Caco-2 (cell line): Measurements from ENCODE around the gene KIAA1958. TPM values are rescaled to one million over a fixed set of nuclear protein-coding genes. Genes with fewer than 3 reads are reported as not detected.

Source experiments
- BruUV-seq: library from RNA; stranded (reverse); fragments of 400-500 nt; replicated peaks from 2 replicates; lab custom pipeline; 2021; lab: Mats Ljungman, UMichigan
- CTCF ChIA-PET: fragments of 300-600 bp; sonication (Branson Sonifier 250); formaldehyde crosslinking; loops from one replicate; lab custom pipeline; 2022; ENCODE audit warnings: antibody characterized with exemption; lab: Charles Lee
- POLR2A ChIA-PET: fragments of 300-600 bp; sonication (Branson Sonifier 250); formaldehyde crosslinking; loops from one replicate; lab custom pipeline; 2022; ENCODE audit warnings: antibody characterized with exemption; lab: Charles Lee
- DNase-seq, 2 experiments: peaks; one replicate each; pipeline versions ENCODE4 v3.0.0 to v3.0.0-alpha.2; 2020 to 2022
- H3K27me3 ChIP-seq: replicated peaks from 2 replicates; pipeline ENCODE4 v1.6.0; 2011; ENCODE audit warnings: low read length; ENCODE audit not compliant: control insufficient read depth, insufficient read depth
- H3K36me3 ChIP-seq: 2 replicates; pipeline ENCODE4 v1.5.1; 2011; ENCODE audit warnings: low read length; ENCODE audit not compliant: control insufficient read depth, insufficient read depth
- H3K4me1 ChIP-seq: fragments of 250-450 bp; sonication (Bioruptor Pico); 2 replicates; pipeline ENCODE4 v1.5.1; 2020; ENCODE audit warnings: mild to moderate bottlenecking
- H3K4me3 ChIP-seq: 2 replicates; pipeline ENCODE4 v1.5.1; 2011; ENCODE audit warnings: low read depth, mild to moderate bottlenecking, control low read depth, low read length
- H3K9me3 ChIP-seq: fragments of 250-450 bp; sonication (Bioruptor Pico); 2 replicates; pipeline ENCODE4 v1.5.1; 2020; ENCODE audit warnings: mild to moderate bottlenecking, moderate library complexity
- H3K27ac Mint-ChIP-seq: one replicate; pipeline ENCODE4 v1.8.0; 2022; ENCODE audit warnings: mixed read lengths; ENCODE audit not compliant: unreplicated experiment
- H3K27me3 Mint-ChIP-seq: one replicate; pipeline ENCODE4 v1.8.0; 2022; ENCODE audit warnings: mixed read lengths; ENCODE audit not compliant: insufficient read depth, unreplicated experiment
- H3K36me3 Mint-ChIP-seq: one replicate; pipeline ENCODE4 v1.8.0; 2022; ENCODE audit warnings: mild to moderate bottlenecking, mixed read lengths; ENCODE audit not compliant: insufficient read depth, unreplicated experiment
- H3K4me1 Mint-ChIP-seq: one replicate; pipeline ENCODE4 v1.8.0; 2022; ENCODE audit warnings: low read depth, mixed read lengths; ENCODE audit not compliant: unreplicated experiment
- H3K4me3 Mint-ChIP-seq: one replicate; pipeline ENCODE4 v1.8.0; 2022; ENCODE audit warnings: mild to moderate bottlenecking, moderate library complexity, mixed read lengths; ENCODE audit not compliant: unreplicated experiment
- H3K9me3 Mint-ChIP-seq: one replicate; pipeline ENCODE4 v1.8.0; 2022; ENCODE audit warnings: mixed read lengths; ENCODE audit not compliant: unreplicated experiment
- intact Hi-C: fragments of 100-400 bp; cut with micrococcal nuclease; formaldehyde crosslinking; loops from one replicate; pipeline ENCODE4 v1.10.0; 2022; ENCODE audit not compliant: unreplicated experiment
- total RNA-seq: library from RNA; stranded (reverse); gene quantifications from 2 replicates; pipeline ENCODE4 v1.2.3, GENCODE V29; 2022
- TF ChIP-seq, protein P1 (sequence below), 2 experiments: fragments of 200-600 bp in 1 of 2; IDR thresholded peaks; 1 replicate in 1 of 2; 2 replicates in 1 of 2; pipeline versions ENCODE4 v1.5.1 to v1.8.0; 2011 to 2022; ENCODE audit warnings: antibody characterized with exemption in 1 of 2, control low read depth in 1 of 2, inconsistent platforms in 1 of 2, low read depth in 1 of 2, low read length in 1 of 2, mild to moderate bottlenecking in 1 of 2, moderate library complexity in 1 of 2; ENCODE audit not compliant: insufficient read depth in 1 of 2, severe bottlenecking in 1 of 2, unreplicated experiment in 1 of 2

Gene KIAA1958
- total RNA-seq, 1 experiment from 2014 or later, result 20.0 TPM

DNA sequence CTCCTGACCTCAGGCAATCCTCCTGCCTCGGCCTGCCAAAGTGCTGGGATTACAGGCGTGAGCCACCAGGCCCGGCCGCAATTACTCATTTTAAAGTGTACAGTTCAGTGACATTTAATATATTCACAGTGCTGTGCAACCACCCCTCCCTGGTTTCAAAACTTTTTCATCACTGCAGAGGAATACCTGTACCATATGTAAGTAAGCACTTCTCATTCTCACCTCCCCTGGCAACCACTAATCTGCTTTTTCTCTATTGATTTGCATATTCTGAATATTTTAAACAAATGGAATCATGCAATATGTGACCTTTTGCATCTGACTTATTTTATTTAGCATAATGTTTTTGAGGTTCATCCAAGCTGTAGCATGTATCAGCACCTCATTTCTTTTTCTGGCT is 21.3 kb upstream of the KIAA1958 start:
- intact Hi-C loops, result no loop called here
- no peaks in the 10 kb centered on the region for H3K36me3 ChIP-seq
- H3K36me3 Mint-ChIP-seq, result peaks cover 48% of the 10 kb centered on the region

DNA sequence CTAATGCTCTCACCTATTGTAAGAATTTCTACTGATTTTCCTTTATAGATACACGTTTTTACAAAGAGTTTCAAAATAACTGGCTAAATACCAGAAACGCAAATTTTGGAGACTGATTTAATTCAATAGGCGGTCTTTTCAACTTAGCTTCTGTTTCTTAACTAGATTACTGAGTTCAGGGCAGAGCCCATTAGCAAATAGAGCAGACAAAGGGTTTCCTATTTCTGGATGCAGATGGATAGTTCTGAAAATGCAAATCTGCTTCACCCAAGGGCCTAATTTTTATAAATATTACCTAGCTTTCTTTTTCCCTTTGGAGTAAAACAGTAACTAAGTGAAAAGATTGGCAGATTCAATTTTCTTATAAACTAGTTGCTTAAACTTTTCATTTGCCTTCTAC is 13.6 kb upstream of the KIAA1958 start:
- ChIA-PET CTCF (no interaction called here), POLR2A (interaction anchor here (0.5 kb wide), 1 partner anchor 28 kb away, joined by 5 read pairs; no protein-coding TSS in a partner anchor)
- Histone ChIP-seq H3K27me3 (no peaks in the 10 kb centered on the region), H3K4me1 (no peaks in the 10 kb centered on the region), H3K36me3 (peaks cover 2% of the 10 kb centered on the region; the same call in 1 of the 2 replicates), H3K9me3 (peaks cover 8% of the 10 kb centered on the region; the same call in 1 of the 2 replicates), H3K4me3 (no peak overlapping the region)
- no peaks in the 10 kb centered on the region for H3K4me1 Mint-ChIP-seq
- no peak overlapping the region for H3K27ac Mint-ChIP-seq
- no peak overlapping the region for H3K4me3 Mint-ChIP-seq
- no peaks in the 10 kb centered on the region for H3K27me3 Mint-ChIP-seq
- no TSS peak for BruUV-seq
- H3K9me3 Mint-ChIP-seq, result peaks cover 10% of the 10 kb centered on the region
- TF ChIP-seq, protein P1, sequence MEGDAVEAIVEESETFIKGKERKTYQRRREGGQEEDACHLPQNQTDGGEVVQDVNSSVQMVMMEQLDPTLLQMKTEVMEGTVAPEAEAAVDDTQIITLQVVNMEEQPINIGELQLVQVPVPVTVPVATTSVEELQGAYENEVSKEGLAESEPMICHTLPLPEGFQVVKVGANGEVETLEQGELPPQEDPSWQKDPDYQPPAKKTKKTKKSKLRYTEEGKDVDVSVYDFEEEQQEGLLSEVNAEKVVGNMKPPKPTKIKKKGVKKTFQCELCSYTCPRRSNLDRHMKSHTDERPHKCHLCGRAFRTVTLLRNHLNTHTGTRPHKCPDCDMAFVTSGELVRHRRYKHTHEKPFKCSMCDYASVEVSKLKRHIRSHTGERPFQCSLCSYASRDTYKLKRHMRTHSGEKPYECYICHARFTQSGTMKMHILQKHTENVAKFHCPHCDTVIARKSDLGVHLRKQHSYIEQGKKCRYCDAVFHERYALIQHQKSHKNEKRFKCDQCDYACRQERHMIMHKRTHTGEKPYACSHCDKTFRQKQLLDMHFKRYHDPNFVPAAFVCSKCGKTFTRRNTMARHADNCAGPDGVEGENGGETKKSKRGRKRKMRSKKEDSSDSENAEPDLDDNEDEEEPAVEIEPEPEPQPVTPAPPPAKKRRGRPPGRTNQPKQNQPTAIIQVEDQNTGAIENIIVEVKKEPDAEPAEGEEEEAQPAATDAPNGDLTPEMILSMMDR (IDR thresholded peaks at IDR 0.05; ENCODE audit: insufficient read depth in 1 of 2, low read depth in 1 of 2, low read length in 1 of 2, severe bottlenecking in 1 of 2, unreplicated experiment in 1 of 2), result no peak
- DNase-seq, result no peak
- peaks cover 76% of the 10 kb centered on the region for H3K36me3 Mint-ChIP-seq
- intact Hi-C loops, result no loop called here

More for the DNA sequence above, 21.3 kb upstream of the KIAA1958 start:
- Histone ChIP-seq H3K4me3 (no peak overlapping the region), H3K4me1 (no peaks in the 10 kb centered on the region), H3K27me3 (no peaks in the 10 kb centered on the region), H3K9me3 (no peaks in the 10 kb centered on the region)
- no peak overlapping the region for H3K4me3 Mint-ChIP-seq
- H3K4me1 Mint-ChIP-seq, result no peaks in the 10 kb centered on the region
- H3K27me3 Mint-ChIP-seq, result no peaks in the 10 kb centered on the region
- ChIA-PET POLR2A (no interaction called here), CTCF (no interaction called here)
- no peak overlapping the region for H3K27ac Mint-ChIP-seq
- TF ChIP-seq, protein P1 (IDR thresholded peaks at IDR 0.05; ENCODE audit: insufficient read depth in 1 of 2, low read depth in 1 of 2, low read length in 1 of 2, severe bottlenecking in 1 of 2, unreplicated experiment in 1 of 2), result no peak
- DNase-seq, result no peak
- no TSS peak for BruUV-seq
- H3K9me3 Mint-ChIP-seq, result peaks cover 9% of the 10 kb centered on the region

DNA sequence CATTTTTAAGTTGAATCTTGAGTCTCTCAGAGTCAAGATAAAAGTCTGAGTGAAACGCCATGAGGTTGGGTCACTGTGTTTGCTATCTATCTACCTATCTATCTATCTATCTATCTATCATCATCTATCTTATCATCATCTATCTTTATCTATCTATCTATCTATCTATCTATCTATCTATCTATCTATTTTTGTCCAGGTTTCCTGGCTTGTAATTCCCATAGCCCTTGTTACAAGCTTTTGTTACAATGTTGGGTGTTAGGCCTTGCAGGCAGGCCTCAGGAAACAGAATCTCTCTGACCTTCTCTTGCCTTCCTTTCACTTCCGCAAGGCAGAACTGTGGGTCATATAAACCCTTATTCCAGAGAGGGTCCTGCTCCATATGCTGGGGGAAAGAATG is 12.6 kb upstream of the KIAA1958 start:
- BruUV-seq, result no TSS peak
- CTCF ChIA-PET, result no interaction called here
- intact Hi-C loops, result no loop called here
- peaks cover 2% of the 10 kb centered on the region; the same call in 1 of the 2 replicates for H3K36me3 ChIP-seq
- H3K27me3 ChIP-seq, result no peaks in the 10 kb centered on the region
- H3K4me3 ChIP-seq, result no peak overlapping the region
- H3K4me1 ChIP-seq, result no peaks in the 10 kb centered on the region
- Mint-ChIP-seq H3K4me1 (no peaks in the 10 kb centered on the region), H3K27ac (no peak overlapping the region), H3K9me3 (peaks cover 10% of the 10 kb centered on the region), H3K27me3 (no peaks in the 10 kb centered on the region), H3K4me3 (no peak overlapping the region), H3K36me3 (peaks cover 72% of the 10 kb centered on the region)
- TF ChIP-seq, protein P1 (IDR thresholded peaks at IDR 0.05; ENCODE audit: insufficient read depth in 1 of 2, low read depth in 1 of 2, low read length in 1 of 2, severe bottlenecking in 1 of 2, unreplicated experiment in 1 of 2), result no peak
- no peak for DNase-seq
- POLR2A ChIA-PET, result no interaction called here
- H3K9me3 ChIP-seq, result peaks cover 13% of the 10 kb centered on the region; the same call in 1 of the 2 replicates
